ENCODE measurements around the gene EMILIN2.

GRCh38 chr18:2959341-2959740 is 112.5 kb downstream of the EMILIN2 start:
- no peak for TF ChIP-seq CTCF (IDR thresholded peaks at IDR 0.05; ENCODE audit: extremely low read depth in 1 of 2, insufficient read depth in 1 of 2, low read depth in 1 of 2, low read length in 2 of 2)
- TF ChIP-seq EZH2 (IDR thresholded peaks at IDR 0.05; ENCODE audit: borderline replicate concordance, low read depth, low read length, severe bottlenecking) = no peak
- TF ChIP-seq MAX (IDR thresholded peaks at IDR 0.05; ENCODE audit: insufficient read depth, insufficient read length) = no peak
